HepG2 (cell line): ENCODE results near the gene LIMA1. TPM values are rescaled to one million over a fixed set of nuclear protein-coding genes. Genes with fewer than 3 reads are reported as not detected.

Source experiments
- ATAC-seq: fragments of 200-7000 bp; cut with Tn5 transposase; 3 replicates; pipeline ENCODE4 v1.9.1; 2020; ENCODE audit warnings: mild to moderate bottlenecking, moderate library complexity
- BruUV-seq: library from RNA; stranded (reverse); fragments of 400-500 nt; replicated peaks from 2 replicates; lab custom pipeline; 2021; lab: Mats Ljungman, UMichigan
- CTCF ChIA-PET: fragments of 300-600 bp; formaldehyde crosslinking; extraction: SDS; loops from one replicate; lab custom pipeline; 2021; ENCODE audit warnings: low total read pairs, inconsistent platforms, low intra/inter-chr PET ratio; lab: Yijun Ruan, JAX
- POLR2A ChIA-PET: fragments of 350-600 bp; sonication (Branson Sonifier 250); formaldehyde crosslinking; loops from one replicate; lab custom pipeline; 2020; ENCODE audit warnings: antibody characterized with exemption, inconsistent platforms; lab: Yijun Ruan, JAX
- DNase-seq: peaks from one replicate; pipeline ENCODE4 v3.0.0-alpha.2; 2015; ENCODE audit warnings: low spot score
- FAIRE-seq: peaks from 3 replicates; lab custom pipeline; 2011; peaks lifted over from hg19 to GRCh38; lab: Jason Lieb, UNC
- H2AFZ ChIP-seq: one replicate; pipeline ENCODE4 v1.6.1; 2011; ENCODE audit warnings: low read length, inconsistent platforms
- H3K27ac ChIP-seq: fragments of 300-600 bp; 3 replicates; pipeline ENCODE4 v1.8.0; 2011; ENCODE audit warnings: mixed run types, mild to moderate bottlenecking, mixed read lengths, low read length, inconsistent platforms; ENCODE audit not compliant: insufficient read depth; ENCODE audit errors: extremely low read length
- H3K27me3 ChIP-seq, 2 experiments: fragments of 200-600 bp in 1 of 2; 2 replicates in 1 of 2; 3 replicates in 1 of 2; pipeline versions ENCODE4 v1.6.0 to v1.8.0; 2011; ENCODE audit warnings: low read length in 2 of 2, mild to moderate bottlenecking in 2 of 2, moderate library complexity in 2 of 2, inconsistent platforms in 1 of 2; ENCODE audit not compliant: insufficient read depth in 2 of 2, control insufficient read depth in 1 of 2
- H3K36me3 ChIP-seq, 2 experiments: fragments of 200-600 bp in 1 of 2; replicated peaks in 1 of 2; 2 replicates in 1 of 2; 3 replicates in 1 of 2; pipeline versions ENCODE4 v1.5.1 to v1.8.0; 2011; ENCODE audit warnings: low read length in 2 of 2, inconsistent platforms in 1 of 2; ENCODE audit not compliant: insufficient read depth in 2 of 2, control insufficient read depth in 1 of 2
- H3K4me1 ChIP-seq: 2 replicates; pipeline ENCODE4 v1.5.1; 2012; ENCODE audit warnings: low read length, inconsistent platforms; ENCODE audit not compliant: insufficient read depth
- H3K4me2 ChIP-seq: 2 replicates; pipeline ENCODE4 v1.6.0; 2011; ENCODE audit warnings: low read depth, low read length, inconsistent platforms
- H3K4me3 ChIP-seq, 3 experiments: fragments of 200-600 bp in 1 of 3; sonication (generic), shearing (Covaris generic) in 1 of 3; replicated peaks in 1 of 3; 2 replicates each; pipeline ENCODE4 v1.5.1; 2011 to 2016; ENCODE audit warnings: low read length in 3 of 3, inconsistent platforms in 2 of 3, low read depth in 2 of 3, mild to moderate bottlenecking in 2 of 3, control low read depth in 1 of 3, mixed read lengths in 1 of 3; ENCODE audit not compliant: insufficient read depth in 1 of 3
- H3K79me2 ChIP-seq: one replicate; pipeline ENCODE4 v1.6.1; 2011; ENCODE audit warnings: low read length, inconsistent platforms; ENCODE audit not compliant: insufficient read depth
- H3K9ac ChIP-seq: 2 replicates; pipeline ENCODE4 v1.6.0; 2011; ENCODE audit warnings: mild to moderate bottlenecking, low read depth, low read length, inconsistent platforms; ENCODE audit not compliant: insufficient read depth
- H3K9me3 ChIP-seq: 2 replicates; pipeline ENCODE4 v1.5.1; 2012; ENCODE audit warnings: mild to moderate bottlenecking, low read length
- H4K20me1 ChIP-seq: 2 replicates; pipeline ENCODE4 v1.6.0; 2011; ENCODE audit warnings: inconsistent platforms, mild to moderate bottlenecking, low read length, moderate library complexity; ENCODE audit not compliant: insufficient read depth
- ATF7-NPFF ChIP-seq: sonication (generic); formaldehyde crosslinking; IDR thresholded peaks from 2 replicates; pipeline ENCODE4 v1.8.1; 2023; ENCODE audit warnings: mild to moderate bottlenecking, low read depth, missing genetic modification reagents, moderate library complexity
- CBX5 ChIP-seq: sonication (generic); formaldehyde crosslinking; IDR thresholded peaks from 2 replicates; pipeline ENCODE4 v1.4.0; 2020; ENCODE audit warnings: missing genetic modification reagents, borderline replicate concordance
- GATA4 ChIP-seq: sonication (generic); IDR thresholded peaks from 2 replicates; pipeline ENCODE4 v1.6.1; 2016; ENCODE audit warnings: antibody characterized with exemption, low read depth, borderline replicate concordance
- MEIS1 ChIP-seq: sonication (generic); formaldehyde crosslinking; IDR thresholded peaks from 2 replicates; pipeline ENCODE4 v1.9.0; 2021; ENCODE audit warnings: mild to moderate bottlenecking, missing genetic modification reagents, moderate library complexity, borderline replicate concordance
- NFATC3 ChIP-seq: sonication (generic); formaldehyde crosslinking; IDR thresholded peaks from 2 replicates; pipeline ENCODE4 v1.5.1; 2020; ENCODE audit warnings: mild to moderate bottlenecking, missing genetic modification reagents
- SALL1 ChIP-seq: sonication (generic); formaldehyde crosslinking; IDR thresholded peaks from 2 replicates; pipeline ENCODE4 v1.8.0; 2022; ENCODE audit warnings: mild to moderate bottlenecking, missing genetic modification reagents
- SP5 ChIP-seq: IDR thresholded peaks from 2 replicates; pipeline ENCODE4 v1.6.1; 2016; ENCODE audit warnings: low read depth, borderline replicate concordance
- TOE1 ChIP-seq: sonication (generic); formaldehyde crosslinking; IDR thresholded peaks from 2 replicates; pipeline ENCODE4 v1.4.0; 2020; ENCODE audit warnings: mild to moderate bottlenecking, missing genetic modification reagents
- U2AF2 ChIP-seq: fragments of 200-400 bp; formaldehyde crosslinking; IDR thresholded peaks from 2 replicates; pipeline ENCODE4 v1.6.1; 2017; ENCODE audit warnings: low read depth, mild to moderate bottlenecking, low read length
- ZNF17 ChIP-seq: sonication (generic); formaldehyde crosslinking; IDR thresholded peaks from 2 replicates; pipeline ENCODE4 v1.5.0; 2020; ENCODE audit warnings: mild to moderate bottlenecking, missing genetic modification reagents
- ZNF33B ChIP-seq: sonication (generic); formaldehyde crosslinking; IDR thresholded peaks from 2 replicates; pipeline ENCODE4 v1.5.1; 2020; ENCODE audit warnings: mild to moderate bottlenecking, missing genetic modification reagents
- ZNF567 ChIP-seq: sonication (generic); formaldehyde crosslinking; IDR thresholded peaks from 2 replicates; pipeline ENCODE4 v1.8.1; 2023; ENCODE audit warnings: mild to moderate bottlenecking, missing genetic modification reagents, borderline replicate concordance
- ZNF609 ChIP-seq: sonication (generic); formaldehyde crosslinking; IDR thresholded peaks from 2 replicates; pipeline ENCODE4 v1.4.0; 2020; ENCODE audit warnings: mild to moderate bottlenecking, missing genetic modification reagents, borderline replicate concordance
- ZSCAN5A ChIP-seq: sonication (generic); formaldehyde crosslinking; IDR thresholded peaks from 2 replicates; pipeline ENCODE4 v1.8.0; 2022; ENCODE audit warnings: mild to moderate bottlenecking, missing genetic modification reagents, borderline replicate concordance
- WGBS: methylation state at CpG from one replicate; pipeline ENCODE4 v1.1.6; 2017; ENCODE audit warnings: low lambda C conversion rate; 5-methylcytosine and 5-hydroxymethylcytosine counted together
- in situ Hi-C: cut with HindIII; loops from 2 replicates; pipeline ENCODE4 v1.10.0; 2017; ENCODE audit warnings: low pct_unique_long_range_greater_than_20kb; ENCODE audit not compliant: extremely low pct_ligation_motif_present
- intact Hi-C: fragments of 100-400 bp; cut with micrococcal nuclease; formaldehyde crosslinking; loops from one replicate; pipeline ENCODE4 v1.10.0; 2022; ENCODE audit not compliant: unreplicated experiment
- polyA plus RNA-seq, 8 experiments: library from polyadenylated mRNA; depleted of rRNA in 3 of 8; stranded (reverse) in 7 of 8; unstranded in 1 of 8; fragments of >200 nt; fragmentation: Illumina TruSeq in 4 of 8; extraction: Trizol in 4 of 8; gene quantifications; 2 replicates each; pipeline versions ENCODE4 v1.2.1 to v1.2.3, GENCODE V29; 2011 to 2016; ENCODE audit warnings: low read depth in 4 of 8, missing spikeins in 1 of 8, mixed read lengths in 1 of 8; ENCODE audit not compliant: insufficient read depth in 1 of 8
- total RNA-seq, 5 experiments: library from RNA; depleted of rRNA; stranded (reverse); fragments of >200 nt; fragmentation: Illumina TruSeq; extraction: Trizol; gene quantifications; 2 replicates each; pipeline ENCODE4 v1.2.3, GENCODE V29; 2016; ENCODE audit warnings: low read depth in 1 of 5

Gene LIMA1
- total and polyA plus RNA-seq, 2 of the 13 experiments (the other 11 are each of a cell fraction or from before 2014, with no cell fraction given), result 13.0 to 19.8 TPM

- TF ChIP-seq ATF7-NPFF (CRISPR knock-in tag), result no peak
- no peak for TF ChIP-seq U2AF2
- no peak for TF ChIP-seq MEIS1 (CRISPR knock-in tag)
- TF ChIP-seq ZSCAN5A (CRISPR knock-in tag), result no peak
- TF ChIP-seq CBX5, result no peak
- no peak for TF ChIP-seq ZNF33B
Measured at GRCh38 chr12:50231346-50231745, 52.0 kb downstream of the LIMA1 start (continued).

- TF ChIP-seq ZNF17 (CRISPR knock-in tag), result no peak
- TF ChIP-seq TOE1 (CRISPR knock-in tag), result no peak
- no peak for TF ChIP-seq NFATC3 (CRISPR knock-in tag)
- no peak for TF ChIP-seq ZNF567 (CRISPR knock-in tag)
- TF ChIP-seq ZNF609 (CRISPR knock-in tag), result no peak
- no peak for TF ChIP-seq SP5
- no peak for TF ChIP-seq SALL1 (CRISPR knock-in tag)
- no peak for TF ChIP-seq GATA4
- TF ChIP-seq, all 625 proteins: peak for 0
- no peak overlapping the region for H2AFZ ChIP-seq
- no peaks in the 10 kb centered on the region for H3K9me3 ChIP-seq
- FAIRE-seq, result no peak
- BruUV-seq, result no TSS peak
- H3K27me3 ChIP-seq, result no peaks in the 10 kb centered on the region
- DNase-seq, result no peak
- ChIA-PET CTCF (no interaction called here), POLR2A (no interaction called here)
- no peak overlapping the region for H3K4me3 ChIP-seq
- ATAC-seq, result no peak
- H3K9ac ChIP-seq, result no peak overlapping the region
- 96% methylated on average over 6 of the region's 6 CpGs for WGBS
- H3K27ac ChIP-seq, result no peak overlapping the region
- no peaks in the 10 kb centered on the region for H3K79me2 ChIP-seq
- H3K4me2 ChIP-seq, result no peak overlapping the region
- intact Hi-C loops (no loop called here), in situ Hi-C loops (no loop called here)
- H3K4me1 ChIP-seq, result no peaks in the 10 kb centered on the region
- no peaks in the 10 kb centered on the region for H3K36me3 ChIP-seq
- H4K20me1 ChIP-seq, result no peaks in the 10 kb centered on the region
Measured at GRCh38 chr12:50230217-50230616, 53.1 kb downstream of the LIMA1 start.
